ENCODE results near the gene ARHGAP6.

ARHGAP6 gene

GRCh38 chrX:11465648-11466411, 199.9 kb downstream of the ARHGAP6 start:
- no peak for DNase-seq (ENCODE audit: insufficient read length)

GRCh38 chrX:11464836-11465463, 200.8 kb downstream of the ARHGAP6 start:
- DNase-seq (ENCODE audit: insufficient read length), result no peak
- FAIRE-seq, result no peak
- TF ChIP-seq POLR2AphosphoS5 (IDR thresholded peaks at IDR 0.05; ENCODE audit: low read depth, low read length) (no peak), POLR2A (IDR thresholded peaks at IDR 0.05; ENCODE audit: low read depth, low read length) (no peak), TAF1 (IDR thresholded peaks at IDR 0.05; ENCODE audit: borderline replicate concordance, low read depth, low read length) (no peak)

More at GRCh38 chrX:11465648-11466411, 199.9 kb downstream of the ARHGAP6 start:
- FAIRE-seq, result no peak
- TF ChIP-seq TAF1 (IDR thresholded peaks at IDR 0.05; ENCODE audit: borderline replicate concordance, low read depth, low read length) (no peak), POLR2A (IDR thresholded peaks at IDR 0.05; ENCODE audit: low read depth, low read length) (no peak), POLR2AphosphoS5 (IDR thresholded peaks at IDR 0.05; ENCODE audit: low read depth, low read length) (no peak)

DNA sequence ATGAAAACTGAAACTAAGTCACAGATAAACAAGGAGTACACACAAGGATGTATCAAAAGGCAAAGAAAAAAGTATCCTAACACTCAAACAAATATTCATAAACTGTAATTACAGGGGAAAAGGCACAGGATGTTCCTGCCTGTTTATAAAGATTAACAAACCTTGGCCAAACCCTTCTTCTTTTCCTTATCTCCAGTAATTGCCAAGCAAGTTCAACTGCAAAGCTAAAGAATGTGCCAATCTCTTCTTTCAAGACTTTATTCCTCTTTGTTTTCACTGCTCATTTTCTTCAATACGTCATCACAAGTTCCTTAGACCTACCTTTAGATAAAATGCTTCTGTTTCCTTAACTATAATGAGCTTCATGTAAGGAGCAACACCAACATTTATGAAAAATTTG, 201.3 kb downstream of the ARHGAP6 start:
- TF ChIP-seq TAF1 (IDR thresholded peaks at IDR 0.05; ENCODE audit: borderline replicate concordance, low read depth, low read length), result no peak
- no peak for TF ChIP-seq POLR2AphosphoS5 (IDR thresholded peaks at IDR 0.05; ENCODE audit: low read depth, low read length)
- TF ChIP-seq POLR2A (IDR thresholded peaks at IDR 0.05; ENCODE audit: low read depth, low read length), result no peak
- DNase-seq (ENCODE audit: insufficient read length) (no peak), FAIRE-seq (no peak)

DNA sequence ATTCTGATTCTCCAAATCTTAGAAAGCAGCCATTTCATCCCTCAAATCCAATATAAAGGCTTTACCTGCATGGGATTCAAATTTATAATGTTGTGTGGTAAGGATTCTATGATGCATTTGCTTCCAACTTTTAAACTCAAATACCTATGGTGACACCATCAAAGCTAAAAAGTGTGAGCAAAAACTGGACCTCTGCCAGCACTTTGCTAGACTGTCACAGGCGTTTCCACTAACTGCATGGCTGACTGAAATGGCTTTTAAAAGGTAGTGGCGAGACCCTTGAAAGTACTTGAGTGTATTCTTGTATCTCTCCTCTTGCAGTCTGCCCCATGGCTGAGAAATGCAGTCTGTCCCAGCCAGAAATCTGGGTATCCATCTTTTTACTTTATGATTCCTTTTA, 203.1 kb downstream of the ARHGAP6 start:
- no peak for FAIRE-seq
- TF ChIP-seq TAF1 (IDR thresholded peaks at IDR 0.05; ENCODE audit: borderline replicate concordance, low read depth, low read length) (no peak), POLR2AphosphoS5 (IDR thresholded peaks at IDR 0.05; ENCODE audit: low read depth, low read length) (no peak), POLR2A (IDR thresholded peaks at IDR 0.05; ENCODE audit: low read depth, low read length) (no peak)

GRCh38 chrX:11462136-11462535, 203.6 kb downstream of the ARHGAP6 start:
- no peak for DNase-seq (ENCODE audit: insufficient read length)
- no peak for TF ChIP-seq TAF1 (IDR thresholded peaks at IDR 0.05; ENCODE audit: borderline replicate concordance, low read depth, low read length)
- TF ChIP-seq POLR2A (IDR thresholded peaks at IDR 0.05; ENCODE audit: low read depth, low read length), result no peak
- no peak for TF ChIP-seq POLR2AphosphoS5 (IDR thresholded peaks at IDR 0.05; ENCODE audit: low read depth, low read length)
- no peak for FAIRE-seq

More for the DNA sequence above, 203.1 kb downstream of the ARHGAP6 start:
- no peak for DNase-seq (ENCODE audit: insufficient read length)

DNA sequence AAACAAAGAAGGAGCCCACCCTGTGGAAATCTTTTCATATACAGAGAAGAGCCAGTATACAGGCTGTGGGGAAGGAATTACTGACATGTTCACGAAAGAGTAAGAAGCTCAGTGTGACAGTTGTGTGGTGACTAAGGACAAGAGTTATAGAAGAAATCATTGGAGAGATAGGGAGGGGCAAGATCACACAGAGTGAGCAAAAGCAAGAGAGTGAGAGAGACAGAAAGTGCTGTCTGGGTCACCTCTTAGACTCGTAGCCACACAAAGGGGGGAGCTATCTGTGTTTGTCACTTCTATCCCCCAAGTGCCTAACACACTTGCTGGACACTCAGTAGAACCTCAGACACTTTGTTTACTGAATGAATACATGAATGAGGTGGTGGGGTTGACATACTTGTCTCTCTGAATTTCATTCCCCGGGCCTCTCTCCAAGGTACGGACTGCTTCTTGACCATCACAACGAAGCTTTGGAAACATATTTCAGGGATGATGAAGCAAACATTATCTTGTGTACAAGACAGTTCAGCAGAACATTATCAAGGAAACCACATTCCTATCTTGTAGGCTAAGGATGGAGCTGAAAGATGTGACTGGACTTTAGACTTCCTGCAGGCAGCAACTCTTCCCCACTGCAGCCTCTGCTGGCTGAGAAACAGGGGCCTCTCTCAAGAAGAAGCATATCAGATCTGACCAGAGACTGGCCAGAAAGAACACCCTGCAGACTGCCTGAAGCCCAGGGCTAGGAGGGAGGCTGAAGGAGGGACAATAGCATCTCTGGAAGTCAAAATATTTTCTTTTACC, 204.3 kb downstream of the ARHGAP6 start:
- DNase-seq (ENCODE audit: insufficient read length) (no peak), FAIRE-seq (no peak)
- TF ChIP-seq POLR2AphosphoS5 (IDR thresholded peaks at IDR 0.05; ENCODE audit: low read depth, low read length), result no peak
- TF ChIP-seq TAF1 (IDR thresholded peaks at IDR 0.05; ENCODE audit: borderline replicate concordance, low read depth, low read length), result no peak

- FAIRE-seq (no peak), DNase-seq (ENCODE audit: insufficient read length) (no peak)
- no peak for TF ChIP-seq TAF1 (IDR thresholded peaks at IDR 0.05; ENCODE audit: borderline replicate concordance, low read depth, low read length)
- no peak for TF ChIP-seq POLR2AphosphoS5 (IDR thresholded peaks at IDR 0.05; ENCODE audit: low read depth, low read length)
- TF ChIP-seq POLR2A (IDR thresholded peaks at IDR 0.05; ENCODE audit: low read depth, low read length), result no peak
These were observed 205.4 kb downstream of the ARHGAP6 start for GRCh38 chrX:11460347-11460746.

- no peak for DNase-seq (ENCODE audit: insufficient read length)
- FAIRE-seq, result no peak
- TF ChIP-seq POLR2AphosphoS5 (IDR thresholded peaks at IDR 0.05; ENCODE audit: low read depth, low read length) (no peak), POLR2A (IDR thresholded peaks at IDR 0.05; ENCODE audit: low read depth, low read length) (no peak), TAF1 (IDR thresholded peaks at IDR 0.05; ENCODE audit: borderline replicate concordance, low read depth, low read length) (no peak)
These were observed 207.6 kb downstream of the ARHGAP6 start for GRCh38 chrX:11458170-11458569.

DNA sequence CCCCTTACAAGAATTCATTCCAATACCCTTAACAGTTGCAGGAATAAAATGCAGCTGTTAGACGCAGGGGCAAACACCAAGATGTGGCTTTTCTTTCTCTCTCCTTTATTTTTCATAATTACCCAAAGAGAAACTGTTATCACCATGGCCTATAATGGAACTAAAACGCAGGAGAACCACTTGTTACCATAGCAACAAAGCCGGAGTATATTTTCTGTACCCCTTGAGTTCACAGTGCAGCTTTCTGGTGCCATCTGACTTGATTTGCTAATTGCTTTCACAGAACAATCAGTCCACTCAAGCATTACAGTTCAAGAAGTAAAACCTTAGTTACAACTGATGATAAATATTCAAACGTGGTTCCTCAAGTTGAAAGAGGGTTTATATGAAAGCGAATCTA, 214.6 kb downstream of the ARHGAP6 start:
- FAIRE-seq, result no peak
- no peak for DNase-seq (ENCODE audit: insufficient read length)
- no peak for TF ChIP-seq POLR2A (IDR thresholded peaks at IDR 0.05; ENCODE audit: low read depth, low read length)
- no peak for TF ChIP-seq POLR2AphosphoS5 (IDR thresholded peaks at IDR 0.05; ENCODE audit: low read depth, low read length)
- no peak for TF ChIP-seq TAF1 (IDR thresholded peaks at IDR 0.05; ENCODE audit: borderline replicate concordance, low read depth, low read length)

GRCh38 chrX:11450354-11450753, 215.4 kb downstream of the ARHGAP6 start:
- TF ChIP-seq POLR2AphosphoS5 (IDR thresholded peaks at IDR 0.05; ENCODE audit: low read depth, low read length) (no peak), TAF1 (IDR thresholded peaks at IDR 0.05; ENCODE audit: borderline replicate concordance, low read depth, low read length) (no peak), POLR2A (IDR thresholded peaks at IDR 0.05; ENCODE audit: low read depth, low read length) (no peak)
- DNase-seq (ENCODE audit: insufficient read length), result no peak
- no peak for FAIRE-seq

- no peak for FAIRE-seq
These were observed 216.1 kb downstream of the ARHGAP6 start for GRCh38 chrX:11449613-11450012.

More at GRCh38 chrX:11449613-11450012, 216.1 kb downstream of the ARHGAP6 start:
- no peak for DNase-seq (ENCODE audit: insufficient read length)
- TF ChIP-seq POLR2AphosphoS5 (IDR thresholded peaks at IDR 0.05; ENCODE audit: low read depth, low read length), result no peak
- no peak for TF ChIP-seq POLR2A (IDR thresholded peaks at IDR 0.05; ENCODE audit: low read depth, low read length)
- no peak for TF ChIP-seq TAF1 (IDR thresholded peaks at IDR 0.05; ENCODE audit: borderline replicate concordance, low read depth, low read length)

Data from GM12892 (cell line).